WERI-Rb-1 (cell line): Measurements from ENCODE around the gene ACTL8.

Experiments used
- DNase-seq: peaks from one replicate; pipeline ENCODE4 v3.0.0-alpha.2; 2020
- H3K27ac ChIP-seq: fragments of 250-450 bp; sonication (Bioruptor Pico); 2 replicates; pipeline ENCODE4 v1.5.1; 2020; ENCODE audit warnings: mild to moderate bottlenecking, moderate library complexity
- H3K27me3 ChIP-seq: fragments of 250-450 bp; sonication (Bioruptor Pico); 2 replicates; pipeline ENCODE4 v1.5.1; 2021; ENCODE audit warnings: mild to moderate bottlenecking, low read depth, moderate library complexity; ENCODE audit not compliant: insufficient read depth, severe bottlenecking
- H3K36me3 ChIP-seq: fragments of 250-450 bp; sonication (Bioruptor Pico); 2 replicates; pipeline ENCODE4 v1.5.1; 2020; ENCODE audit warnings: mild to moderate bottlenecking, moderate library complexity
- H3K4me3 ChIP-seq: 2 replicates; pipeline ENCODE4 v1.5.1; 2011; ENCODE audit warnings: low read depth, mild to moderate bottlenecking, control low read depth, low read length
- H3K9me3 ChIP-seq: fragments of 250-450 bp; sonication (Bioruptor Pico); 2 replicates; pipeline ENCODE4 v1.5.1; 2021; ENCODE audit warnings: mild to moderate bottlenecking, moderate library complexity; ENCODE audit not compliant: severe bottlenecking
- TF ChIP-seq, protein P1 (sequence below): IDR thresholded peaks from 2 replicates; pipeline ENCODE4 v1.5.1; 2011; ENCODE audit warnings: low read depth, mild to moderate bottlenecking, control low read depth, inconsistent platforms, low read length

The ACTL8 gene

DNA sequence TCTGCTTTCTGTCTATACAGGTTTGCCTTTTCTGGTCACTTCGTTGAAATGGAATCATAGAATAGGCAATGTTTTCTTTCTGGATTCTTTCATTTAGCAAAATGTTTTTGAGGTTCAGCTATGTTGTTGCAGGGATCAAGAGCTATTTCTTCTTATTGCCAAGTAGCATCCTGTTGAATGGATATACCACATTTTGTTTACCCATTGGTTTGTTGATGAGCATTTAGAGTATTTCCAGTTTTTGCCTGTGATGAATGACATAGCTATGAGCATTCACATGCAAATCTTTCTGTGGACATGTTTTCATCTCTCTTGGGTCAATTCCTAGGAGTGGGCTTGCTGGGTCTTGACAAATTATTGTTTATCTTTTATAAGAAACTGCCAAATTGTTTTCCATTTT lies 115.5 kb downstream of the ACTL8 start:
- no peak overlapping the region for H3K4me3 ChIP-seq
- TF ChIP-seq, protein P1, sequence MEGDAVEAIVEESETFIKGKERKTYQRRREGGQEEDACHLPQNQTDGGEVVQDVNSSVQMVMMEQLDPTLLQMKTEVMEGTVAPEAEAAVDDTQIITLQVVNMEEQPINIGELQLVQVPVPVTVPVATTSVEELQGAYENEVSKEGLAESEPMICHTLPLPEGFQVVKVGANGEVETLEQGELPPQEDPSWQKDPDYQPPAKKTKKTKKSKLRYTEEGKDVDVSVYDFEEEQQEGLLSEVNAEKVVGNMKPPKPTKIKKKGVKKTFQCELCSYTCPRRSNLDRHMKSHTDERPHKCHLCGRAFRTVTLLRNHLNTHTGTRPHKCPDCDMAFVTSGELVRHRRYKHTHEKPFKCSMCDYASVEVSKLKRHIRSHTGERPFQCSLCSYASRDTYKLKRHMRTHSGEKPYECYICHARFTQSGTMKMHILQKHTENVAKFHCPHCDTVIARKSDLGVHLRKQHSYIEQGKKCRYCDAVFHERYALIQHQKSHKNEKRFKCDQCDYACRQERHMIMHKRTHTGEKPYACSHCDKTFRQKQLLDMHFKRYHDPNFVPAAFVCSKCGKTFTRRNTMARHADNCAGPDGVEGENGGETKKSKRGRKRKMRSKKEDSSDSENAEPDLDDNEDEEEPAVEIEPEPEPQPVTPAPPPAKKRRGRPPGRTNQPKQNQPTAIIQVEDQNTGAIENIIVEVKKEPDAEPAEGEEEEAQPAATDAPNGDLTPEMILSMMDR = no peak
- H3K9me3 ChIP-seq = peaks cover 2% of the 10 kb centered on the region
- no peaks in the 10 kb centered on the region for H3K36me3 ChIP-seq
- DNase-seq = no peak
- no peak overlapping the region for H3K27ac ChIP-seq
- no peaks in the 10 kb centered on the region for H3K27me3 ChIP-seq

DNA sequence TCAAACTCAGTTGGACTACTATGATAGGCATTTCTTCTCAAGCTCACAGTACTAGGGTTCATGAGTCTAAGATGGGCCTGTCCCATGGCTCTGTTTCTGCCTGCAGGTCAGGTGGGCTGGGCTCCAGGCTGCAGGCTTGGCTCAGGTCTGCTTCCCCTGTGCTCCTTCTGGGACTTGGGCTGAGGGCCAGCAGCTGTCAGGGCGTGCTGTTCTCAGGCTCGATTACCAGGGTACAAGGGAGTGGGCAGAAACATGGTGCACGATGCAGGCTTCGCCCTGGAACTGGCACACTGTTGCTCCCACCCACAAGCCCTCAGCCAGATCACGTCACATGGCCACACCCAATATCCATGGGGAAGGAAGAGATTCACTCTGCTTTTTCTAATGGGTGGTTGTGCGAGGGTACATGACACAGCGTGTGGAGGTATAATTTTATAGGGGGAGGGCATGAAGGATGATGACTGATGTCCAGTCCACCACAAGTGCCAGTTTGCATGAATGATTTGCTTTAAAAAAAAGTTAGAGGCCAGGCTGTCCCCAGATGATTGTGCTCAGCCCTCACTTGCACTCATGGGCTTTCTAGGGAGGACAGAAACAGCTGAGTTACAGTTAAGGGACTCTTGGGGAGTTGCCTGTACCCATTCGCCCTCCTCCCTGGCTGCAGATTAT lies 118.0 kb downstream of the ACTL8 start:
- no peak for DNase-seq
- Histone ChIP-seq H3K4me3 (no peak overlapping the region), H3K36me3 (no peaks in the 10 kb centered on the region), H3K27me3 (no peaks in the 10 kb centered on the region), H3K27ac (no peak overlapping the region), H3K9me3 (peaks cover 2% of the 10 kb centered on the region)
- TF ChIP-seq, protein P1 = no peak

DNA sequence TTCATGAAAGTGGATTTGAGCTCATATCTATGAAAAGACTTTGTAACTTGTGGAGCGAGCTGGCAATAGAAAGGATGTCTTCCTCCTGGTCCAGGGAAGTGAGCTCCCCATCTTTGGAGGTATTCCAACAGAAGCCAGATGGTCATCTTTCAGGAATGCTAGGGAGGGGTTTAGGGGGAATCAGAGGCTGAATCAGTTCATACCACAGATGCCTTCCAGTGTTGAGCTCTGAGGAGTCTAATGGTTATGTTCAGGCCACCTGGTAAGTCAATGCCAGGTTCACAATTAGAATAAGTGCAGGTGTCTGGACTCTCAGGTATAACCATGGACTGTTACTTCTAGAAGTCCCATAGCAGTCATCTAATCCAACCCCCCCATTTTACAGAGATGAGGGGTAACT lies 119.1 kb downstream of the ACTL8 start:
- TF ChIP-seq, protein P1 = no peak
- H3K27me3 ChIP-seq = no peaks in the 10 kb centered on the region
- H3K36me3 ChIP-seq = no peaks in the 10 kb centered on the region
- no peak overlapping the region for H3K4me3 ChIP-seq
- no peak overlapping the region for H3K27ac ChIP-seq
- no peak for DNase-seq
- peaks cover 2% of the 10 kb centered on the region for H3K9me3 ChIP-seq

DNA sequence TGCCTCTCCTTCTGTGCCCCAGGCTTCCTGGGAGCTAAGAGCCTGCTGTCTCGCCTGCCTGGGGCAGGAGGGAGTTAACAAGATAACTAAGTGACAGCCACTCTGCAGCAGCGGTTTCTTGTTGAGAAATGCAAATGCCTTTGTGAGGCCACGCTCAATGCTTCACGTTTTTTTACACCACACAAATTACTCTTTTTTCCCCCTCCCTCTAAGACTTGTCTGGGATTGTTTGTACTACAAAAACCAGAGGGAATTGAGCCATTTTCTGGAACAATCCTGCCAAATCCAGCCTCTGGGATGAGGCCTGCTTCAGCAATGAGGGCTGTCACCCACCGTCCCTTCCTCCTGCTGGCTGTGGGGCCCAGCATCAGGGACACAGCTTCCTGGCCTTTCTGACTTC lies 119.6 kb downstream of the ACTL8 start:
- no peaks in the 10 kb centered on the region for H3K27me3 ChIP-seq
- no peaks in the 10 kb centered on the region for H3K36me3 ChIP-seq
- no peak overlapping the region for H3K4me3 ChIP-seq
- peaks cover 2% of the 10 kb centered on the region for H3K9me3 ChIP-seq
- no peak for DNase-seq
- H3K27ac ChIP-seq = no peak overlapping the region
- TF ChIP-seq, protein P1 = no peak

DNA sequence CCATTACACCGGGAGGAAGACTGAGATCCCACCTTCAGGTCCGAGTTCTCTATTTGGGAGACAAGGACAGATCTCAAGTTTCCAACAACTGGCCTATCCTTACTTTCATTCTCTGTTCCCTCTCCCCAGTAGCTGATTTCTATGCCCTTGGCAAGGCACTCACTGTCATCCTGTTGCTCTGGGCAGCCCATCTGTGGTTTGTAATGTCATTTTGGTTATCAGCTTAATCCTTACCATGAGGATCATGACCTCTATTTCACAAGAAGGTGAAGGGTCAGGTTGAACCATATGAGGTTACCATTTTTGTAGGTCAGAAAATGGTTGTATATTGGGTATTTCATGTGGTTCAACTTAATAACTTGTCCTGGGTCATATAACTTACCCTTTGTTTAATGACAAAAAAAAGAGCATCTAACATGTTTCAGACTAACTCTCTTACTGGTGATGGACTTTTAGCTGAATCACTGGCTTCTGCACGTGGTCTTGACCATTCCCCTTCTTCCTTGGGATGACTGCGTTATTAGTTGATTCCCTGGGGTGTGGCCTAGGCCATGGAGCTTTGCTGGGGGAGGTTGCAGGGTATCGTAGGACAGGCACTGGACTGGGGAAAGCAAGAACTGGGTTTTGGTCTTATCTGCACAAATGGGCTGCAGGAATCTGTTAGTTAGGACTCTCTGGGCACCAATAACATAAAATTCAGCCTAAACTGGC lies 120.2 kb downstream of the ACTL8 start:
- Histone ChIP-seq H3K27me3 (no peaks in the 10 kb centered on the region), H3K36me3 (no peaks in the 10 kb centered on the region), H3K27ac (no peak overlapping the region), H3K4me3 (no peak overlapping the region), H3K9me3 (peaks cover 2% of the 10 kb centered on the region)
- TF ChIP-seq, protein P1 = no peak
- DNase-seq = no peak

DNA sequence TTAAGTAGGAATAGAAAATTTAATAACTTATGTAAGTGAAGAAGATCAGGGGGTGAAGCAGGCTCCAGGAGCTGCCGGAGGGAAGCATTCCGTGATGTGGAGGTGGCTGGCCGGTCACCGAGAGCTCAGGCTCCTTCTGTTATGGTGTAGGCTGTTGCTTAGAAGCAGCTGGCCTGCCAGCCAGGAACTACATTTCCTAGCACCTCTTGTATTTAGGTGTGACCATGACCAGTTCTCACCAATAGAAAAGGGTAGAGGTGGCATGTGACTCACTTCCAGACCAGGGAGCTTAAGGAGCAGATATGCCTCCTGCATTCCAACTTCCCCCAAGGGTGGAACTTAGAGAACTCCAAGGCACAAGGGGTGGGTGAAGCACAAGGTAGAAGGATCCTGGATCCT lies 120.7 kb downstream of the ACTL8 start:
- H3K27ac ChIP-seq = no peak overlapping the region
- no peak for DNase-seq
- H3K36me3 ChIP-seq = no peaks in the 10 kb centered on the region
- TF ChIP-seq, protein P1 = no peak
- H3K9me3 ChIP-seq = peaks cover 2% of the 10 kb centered on the region
- no peaks in the 10 kb centered on the region for H3K27me3 ChIP-seq
- no peak overlapping the region for H3K4me3 ChIP-seq
